A549 (cell line): ENCODE data around the gene RTN4RL1. TPM values are rescaled to one million over a fixed set of nuclear protein-coding genes. Genes with fewer than 3 reads are reported as not detected.
A peak's percentile ranks its signal among the peaks of the same experiment; 100 is the strongest.

ENCODE experiments used
- ATAC-seq, 2 experiments: fragments of 200-7000 bp in 1 of 2; fragments of >200 bp in 1 of 2; cut with Nextera tagmentation in 1 of 2; cut with Tn5 transposase in 1 of 2; 3 replicates each; pipeline versions ENCODE4 v1.8.0 to v1.9.1; 2018 to 2020; ENCODE audit warnings: mild to moderate bottlenecking in 1 of 2, moderate library complexity in 1 of 2
- CTCF ChIA-PET: fragments of 300-600 bp; sonication (Branson Sonifier 250); formaldehyde crosslinking; extraction: SDS; loops from one replicate; lab custom pipeline; 2021; ENCODE audit warnings: antibody characterized with exemption, inconsistent platforms; lab: Yijun Ruan, JAX
- POLR2A ChIA-PET: fragments of 350-600 bp; formaldehyde crosslinking; extraction: SDS; loops from one replicate; lab custom pipeline; 2021; ENCODE audit warnings: antibody characterized with exemption, inconsistent platforms; lab: Yijun Ruan, JAX
- DNase-seq, 2 experiments: peaks; one replicate each; pipeline versions ENCODE4 v3.0.0 to v3.0.0-alpha.2; 2011 to 2016; ENCODE audit warnings: low read depth in 1 of 2, low spot score in 1 of 2
- FAIRE-seq: peaks from 2 replicates; lab custom pipeline; 2011; peaks lifted over from hg19 to GRCh38; lab: Jason Lieb, UNC
- H3K27ac ChIP-seq, 2 experiments: fragments of >200 bp; sonication (Bioruptor Twin); formaldehyde crosslinking; 3 replicates each; pipeline ENCODE4 v1.5.1; 2016 to 2017
- H3K4me1 ChIP-seq: fragments of >200 bp; sonication (Bioruptor Twin); formaldehyde crosslinking; 3 replicates; pipeline ENCODE4 v1.6.1; 2016
- H3K4me2 ChIP-seq: fragments of >200 bp; sonication (Bioruptor Twin); formaldehyde crosslinking; 3 replicates; pipeline ENCODE4 v1.6.1; 2016
- H3K4me3 ChIP-seq: fragments of >200 bp; sonication (Bioruptor Twin); formaldehyde crosslinking; 3 replicates; pipeline ENCODE4 v1.5.1; 2016
- H3K9me3 ChIP-seq: fragments of >200 bp; sonication (Bioruptor Twin); formaldehyde crosslinking; 3 replicates; pipeline ENCODE4 v1.6.1; 2016
- BCL3 ChIP-seq: fragments of >200 bp; sonication (Bioruptor Twin); formaldehyde crosslinking; IDR thresholded peaks from 3 replicates; pipeline ENCODE4 v1.6.1; 2016
- CEBPB ChIP-seq, 2 experiments: fragments of >200 bp in 1 of 2; sonication (Bioruptor Twin) in 1 of 2; formaldehyde crosslinking in 1 of 2; IDR thresholded peaks; 2 replicates each; pipeline ENCODE4 v1.6.1; 2012 to 2016
- CHD2 ChIP-seq: fragments of 150-350 bp; IDR thresholded peaks from 2 replicates; pipeline ENCODE4 v1.6.1; 2014; ENCODE audit warnings: low read length; ENCODE audit not compliant: partially characterized antibody
- CHD4 ChIP-seq: fragments of 200-600 bp; sonication (generic); IDR thresholded peaks from 2 replicates; pipeline ENCODE4 v1.6.1; 2016; ENCODE audit warnings: antibody characterized with exemption, mild to moderate bottlenecking, borderline replicate concordance
- CTCF ChIP-seq: fragments of >200 bp; sonication (Bioruptor Twin); formaldehyde crosslinking; IDR thresholded peaks from 3 replicates; pipeline ENCODE4 v1.5.1; 2016
- E2F6 ChIP-seq: IDR thresholded peaks from 2 replicates; pipeline ENCODE4 v1.6.1; 2012; ENCODE audit warnings: low read depth, borderline replicate concordance
- EHF ChIP-seq: fragments of 250-450 bp; sonication (Bioruptor Pico); IDR thresholded peaks from 2 replicates; pipeline ENCODE4 v1.5.0; 2020; ENCODE audit warnings: mild to moderate bottlenecking
- EHMT2 ChIP-seq: fragments of 200-600 bp; sonication (generic); IDR thresholded peaks from 2 replicates; pipeline ENCODE4 v1.6.1; 2016; ENCODE audit warnings: antibody characterized with exemption, low read depth, mild to moderate bottlenecking, moderate library complexity
- FOSL2 ChIP-seq, 2 experiments: fragments of 450-650 bp in 1 of 2; fragments of >200 bp in 1 of 2; sonication (Bioruptor Twin) in 1 of 2; formaldehyde crosslinking; IDR thresholded peaks; 2 replicates each; pipeline versions ENCODE4 v1.5.0 to v1.6.1; 2016 to 2020; ENCODE audit warnings: mild to moderate bottlenecking in 1 of 2, moderate library complexity in 1 of 2
- FOXS1 ChIP-seq: fragments of 250-450 bp; sonication (Bioruptor Pico); IDR thresholded peaks from 2 replicates; pipeline ENCODE4 v1.5.0; 2020; ENCODE audit warnings: mild to moderate bottlenecking, moderate library complexity
- GATA3 ChIP-seq: IDR thresholded peaks from 2 replicates; pipeline ENCODE4 v1.6.1; 2012; ENCODE audit warnings: borderline replicate concordance
- HEYL ChIP-seq: fragments of 250-450 bp; sonication (Bioruptor Pico); IDR thresholded peaks from 2 replicates; pipeline ENCODE4 v1.8.0; 2021; ENCODE audit warnings: mild to moderate bottlenecking, moderate library complexity
- HOXB13 ChIP-seq: fragments of 250-450 bp; sonication (Bioruptor Pico); IDR thresholded peaks from 2 replicates; pipeline ENCODE4 v1.5.0; 2020; ENCODE audit warnings: low read depth, mild to moderate bottlenecking, moderate library complexity
- JUN ChIP-seq, 2 experiments: fragments of >200 bp; sonication (Bioruptor Twin); formaldehyde crosslinking; IDR thresholded peaks; 2 replicates in 1 of 2; 3 replicates in 1 of 2; pipeline ENCODE4 v1.6.1; 2016 to 2017
- JUNB ChIP-seq: fragments of >200 bp; sonication (Bioruptor Twin); formaldehyde crosslinking; IDR thresholded peaks from 2 replicates; pipeline ENCODE4 v1.6.1; 2016
- MAFK ChIP-seq: fragments of 450-650 bp; IDR thresholded peaks from 2 replicates; pipeline ENCODE4 v1.6.1; 2014; ENCODE audit not compliant: partially characterized antibody
- MAZ ChIP-seq: fragments of 150-350 bp; IDR thresholded peaks from 2 replicates; pipeline ENCODE4 v1.6.1; 2014; ENCODE audit warnings: antibody characterized with exemption, low read depth, low read length, borderline replicate concordance
- PBX3 ChIP-seq: IDR thresholded peaks from 2 replicates; pipeline ENCODE4 v1.6.1; 2012
- PHF8 ChIP-seq: fragments of 200-600 bp; sonication (generic); IDR thresholded peaks from 2 replicates; pipeline ENCODE4 v1.6.1; 2016; ENCODE audit warnings: low read depth, mild to moderate bottlenecking, antibody characterized with exemption, moderate library complexity, borderline replicate concordance
- RFX5 ChIP-seq: fragments of 450-650 bp; IDR thresholded peaks from 2 replicates; pipeline ENCODE4 v1.7.1; 2014; ENCODE audit warnings: antibody characterized with exemption, mild to moderate bottlenecking, moderate library complexity
- SMC3 ChIP-seq: fragments of >200 bp; sonication (Bioruptor Twin); formaldehyde crosslinking; IDR thresholded peaks from 3 replicates; pipeline ENCODE4 v1.6.1; 2018; ENCODE audit warnings: inconsistent platforms
- SREBF2 ChIP-seq: fragments of 450-650 bp; IDR thresholded peaks from 2 replicates; pipeline ENCODE4 v1.6.1; 2014; ENCODE audit warnings: mild to moderate bottlenecking, moderate library complexity
- TFCP2L1 ChIP-seq: fragments of 250-450 bp; sonication (Bioruptor Pico); IDR thresholded peaks from 2 replicates; pipeline ENCODE4 v1.5.0; 2021; ENCODE audit warnings: mild to moderate bottlenecking
- ZFP36 ChIP-seq: fragments of 450-650 bp; IDR thresholded peaks from 2 replicates; pipeline ENCODE4 v1.6.1; 2014; ENCODE audit warnings: borderline replicate concordance; ENCODE audit not compliant: partially characterized antibody
- ZSCAN20 ChIP-seq: fragments of 250-450 bp; sonication (Bioruptor Pico); IDR thresholded peaks from 2 replicates; pipeline ENCODE4 v1.8.0; 2022; ENCODE audit warnings: mild to moderate bottlenecking, moderate library complexity
- WGBS: methylation state at CpG from one replicate; pipeline ENCODE4 v1.1.6; 2017; ENCODE audit errors: missing lambda C conversion rate; 5-methylcytosine and 5-hydroxymethylcytosine counted together
- polyA plus RNA-seq, 4 experiments: library from polyadenylated mRNA; depleted of rRNA in 3 of 4; stranded (reverse); fragments of >200 nt; fragmentation: RNase III in 1 of 4; extraction: RNeasy Plus Mini Kit Qiagen cat#74134 plus additional on column Dnase treatment in 1 of 4; gene quantifications; 2 replicates in 3 of 4; 3 replicates in 1 of 4; pipeline ENCODE4 v1.2.3, GENCODE V29; 2011 to 2017

The RTN4RL1 gene
- polyA plus RNA-seq, 2 of the 4 experiments (the other 2 are of a cell fraction): 0.39 to 1.5 TPM

- ATAC-seq: no peak
- 80% methylated on average over 8 of the region's 8 CpGs for WGBS
- ChIA-PET POLR2A (no interaction called here), CTCF (no interaction called here)
- no peaks in the 10 kb centered on the region for H3K4me1 ChIP-seq
- no peak for FAIRE-seq
- H3K4me3 ChIP-seq: no peak overlapping the region
- no peaks in the 10 kb centered on the region for H3K9me3 ChIP-seq
- DNase-seq: no peak
- no peak overlapping the region for H3K4me2 ChIP-seq
- TF ChIP-seq CHD2 (no peak), CTCF (no peak), CEBPB (IDR thresholded peaks at IDR 0.05) (no peak), HOXB13 (no peak), JUN (IDR thresholded peaks at IDR 0.05) (no peak), TFCP2L1 (CRISPR knock-in tag) (no peak), SREBF2 (no peak)
- no peak overlapping the region for H3K27ac ChIP-seq
These were observed 64.6 kb downstream of the RTN4RL1 start for GRCh38 chr17:1960545-1960912.

DNA sequence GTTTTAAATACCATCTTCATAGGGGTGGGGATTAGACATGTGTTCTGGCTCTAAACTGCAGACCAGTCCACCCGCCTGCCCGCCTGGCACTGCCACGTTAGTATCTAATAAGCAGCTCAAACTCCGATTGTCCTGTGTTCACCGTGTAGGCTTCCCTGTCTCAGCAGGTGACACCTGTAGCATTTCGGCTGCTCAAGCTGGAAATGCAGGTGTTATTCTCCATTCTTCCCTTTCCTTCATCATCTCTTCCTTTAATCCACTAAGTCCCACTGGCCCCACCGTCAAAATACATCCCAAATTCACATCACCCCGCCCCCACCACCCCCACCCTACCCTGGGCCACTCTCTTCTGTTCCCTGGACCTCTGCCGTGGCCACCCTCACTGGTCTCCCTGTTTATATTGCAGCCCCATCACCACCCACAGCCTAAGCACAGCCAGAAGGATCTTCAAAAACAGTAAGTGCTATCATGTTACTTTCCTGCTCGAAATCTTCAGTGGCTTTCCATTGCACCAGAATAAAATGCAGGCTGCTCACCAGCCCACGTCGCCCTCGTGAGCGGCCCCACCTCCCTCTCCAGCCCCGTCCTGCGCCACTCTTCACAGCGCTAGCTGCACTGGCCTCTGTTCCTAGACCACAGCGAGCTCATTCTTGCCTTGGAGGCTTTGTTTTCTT lies 65.1 kb downstream of the RTN4RL1 start:
- DNase-seq: no peak
- Histone ChIP-seq H3K27ac (no peak overlapping the region), H3K9me3 (no peaks in the 10 kb centered on the region), H3K4me2 (no peak overlapping the region), H3K4me1 (no peaks in the 10 kb centered on the region), H3K4me3 (no peak overlapping the region)
- TF ChIP-seq EHF (CRISPR knock-in tag) (no peak), CHD4 (no peak), HOXB13 (no peak), PBX3 (no peak), ZSCAN20 (CRISPR knock-in tag) (no peak), SMC3 (no peak), HEYL (no peak), PHF8 (no peak), EHMT2 (no peak), CEBPB (IDR thresholded peaks at IDR 0.05) (no peak), BCL3 (no peak), ZFP36 (no peak), FOXS1 (CRISPR knock-in tag) (no peak)
- ChIA-PET CTCF (interaction anchor here (0.5 to 1.5 kb wide), 3 partner anchors 10 to 369 kb away, joined by 3 to 4 read pairs (median 3); no protein-coding TSS in a partner anchor), POLR2A (no interaction called here)
- no peak for FAIRE-seq
- no peak for ATAC-seq
- 80% methylated on average over 17 of the region's 18 CpGs for WGBS

GRCh38 chr17:1958134-1958881 lies 66.8 kb downstream of the RTN4RL1 start:
- POLR2A ChIA-PET: no interaction called here
- no peaks in the 10 kb centered on the region for H3K4me1 ChIP-seq
- 84% methylated on average over 21 of the region's 21 CpGs for WGBS
- no peaks in the 10 kb centered on the region for H3K9me3 ChIP-seq
- DNase-seq (no peak), ATAC-seq (0 out of 6 replicates have a peak, but pooled peaks of 1 of the 2 experiments have one; percentile 15), FAIRE-seq (no peak)
- H3K27ac ChIP-seq: no peak overlapping the region
- H3K4me3 ChIP-seq: no peak overlapping the region
- no peak overlapping the region for H3K4me2 ChIP-seq
- CTCF ChIA-PET: interaction anchor here (0.8 to 1.5 kb wide), 5 partner anchors 8 to 67 kb away, joined by 3 to 8 read pairs (median 3); partner anchors contain the start of gene RTN4RL1
- TF ChIP-seq CHD4 (no peak), FOSL2 (IDR thresholded peaks at IDR 0.05) (no peak), FOSL2 (CRISPR knock-in tag; IDR thresholded peaks at IDR 0.05) (no peak), MAFK (no peak), RFX5 (no peak), HOXB13 (no peak), PBX3 (no peak), GATA3 (no peak), E2F6 (no peak), TFCP2L1 (CRISPR knock-in tag) (no peak), MAZ (no peak), EHMT2 (no peak), EHF (CRISPR knock-in tag) (no peak), JUNB (no peak)
